RWPE2 (cell line): ENCODE results near the gene EGFR.
A peak's percentile ranks its signal among the peaks of the same experiment; 100 is the strongest.

ENCODE experiments used
- ATAC-seq: fragments of 200-7000 bp; cut with Tn5 transposase; 3 replicates; pipeline ENCODE4 v1.9.1; 2021; ENCODE audit warnings: low read depth
- DNase-seq: peaks from one replicate; pipeline ENCODE4 v3.0.0-alpha.2; 2020; ENCODE audit warnings: low spot score
- H3K27ac ChIP-seq: fragments of 450-650 bp; 2 replicates; pipeline ENCODE4 v1.5.1; 2017; ENCODE audit warnings: mild to moderate bottlenecking; ENCODE audit not compliant: poor library complexity, severe bottlenecking
- H3K27me3 ChIP-seq: fragments of 250-450 bp; sonication (Bioruptor Pico); 2 replicates; pipeline ENCODE4 v1.5.1; 2021; ENCODE audit warnings: mild to moderate bottlenecking, moderate library complexity; ENCODE audit not compliant: insufficient read depth, poor library complexity, severe bottlenecking
- H3K36me3 ChIP-seq: fragments of 250-450 bp; sonication (Bioruptor Pico); 2 replicates; pipeline ENCODE4 v1.5.1; 2020; ENCODE audit warnings: low read depth, mild to moderate bottlenecking, moderate library complexity
- H3K4me1 ChIP-seq: fragments of 250-450 bp; sonication (Bioruptor Pico); 2 replicates; pipeline ENCODE4 v1.5.1; 2021; ENCODE audit warnings: mild to moderate bottlenecking, moderate library complexity; ENCODE audit not compliant: insufficient read depth, poor library complexity, severe bottlenecking
- H3K4me3 ChIP-seq: fragments of 250-450 bp; sonication (Bioruptor Pico); 2 replicates; pipeline ENCODE4 v1.5.1; 2021; ENCODE audit warnings: mild to moderate bottlenecking, moderate library complexity; ENCODE audit not compliant: severe bottlenecking
- H3K9me3 ChIP-seq: fragments of 250-450 bp; sonication (Bioruptor Pico); 2 replicates; pipeline ENCODE4 v1.5.1; 2021; ENCODE audit warnings: mild to moderate bottlenecking, moderate library complexity; ENCODE audit not compliant: severe bottlenecking
- TF ChIP-seq, protein P1 (sequence below): fragments of 450-650 bp; IDR thresholded peaks from one replicate; pipeline ENCODE4 v1.5.1; 2017; ENCODE audit warnings: mild to moderate bottlenecking, moderate library complexity; ENCODE audit not compliant: poor library complexity, severe bottlenecking

EGFR gene

DNA sequence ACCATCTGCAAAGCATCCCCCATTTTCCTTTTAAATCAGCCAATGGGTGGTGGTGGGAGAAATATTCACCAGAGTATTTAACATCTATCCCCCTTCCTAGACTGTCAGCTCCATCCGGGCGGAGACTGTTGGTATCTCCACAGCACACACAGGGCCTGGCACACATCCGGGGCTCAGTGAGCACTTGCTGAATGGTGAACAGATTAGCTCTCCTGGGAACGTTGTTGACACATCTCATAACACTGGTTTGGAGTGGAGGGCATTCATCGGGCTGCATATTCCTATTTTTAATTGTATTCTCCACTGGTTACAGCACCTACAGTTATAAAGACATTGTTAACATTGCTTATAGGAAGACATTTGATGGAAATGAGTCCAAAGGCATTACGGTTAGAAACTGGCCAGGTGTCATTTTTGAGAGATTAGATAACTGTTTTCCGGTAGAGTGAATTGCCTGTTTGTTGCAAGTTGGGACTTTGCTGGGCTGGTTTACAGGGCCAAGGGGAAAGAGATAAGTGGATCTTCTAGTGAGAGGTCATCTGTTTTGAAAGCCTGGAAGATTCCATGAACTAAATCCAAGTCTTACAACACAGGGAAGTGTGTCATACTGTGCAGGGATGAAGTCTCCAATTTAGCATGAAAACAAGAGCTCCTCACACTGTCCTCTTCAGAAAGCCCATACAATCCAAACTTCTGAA lies 101.8 kb downstream of the EGFR start:
- H3K27ac ChIP-seq = peak overlapping the region; percentile 99
- peak; percentile 64 for ATAC-seq
- DNase-seq = no peak

GRCh38 chr7:55121249-55121648 lies 102.4 kb downstream of the EGFR start:
- no peak overlapping the region for H3K4me3 ChIP-seq
- no peak for DNase-seq
- H3K9me3 ChIP-seq = no peaks in the 10 kb centered on the region
- H3K36me3 ChIP-seq = peaks cover 87% of the 10 kb centered on the region
- ATAC-seq = no peak
- TF ChIP-seq, protein P1, sequence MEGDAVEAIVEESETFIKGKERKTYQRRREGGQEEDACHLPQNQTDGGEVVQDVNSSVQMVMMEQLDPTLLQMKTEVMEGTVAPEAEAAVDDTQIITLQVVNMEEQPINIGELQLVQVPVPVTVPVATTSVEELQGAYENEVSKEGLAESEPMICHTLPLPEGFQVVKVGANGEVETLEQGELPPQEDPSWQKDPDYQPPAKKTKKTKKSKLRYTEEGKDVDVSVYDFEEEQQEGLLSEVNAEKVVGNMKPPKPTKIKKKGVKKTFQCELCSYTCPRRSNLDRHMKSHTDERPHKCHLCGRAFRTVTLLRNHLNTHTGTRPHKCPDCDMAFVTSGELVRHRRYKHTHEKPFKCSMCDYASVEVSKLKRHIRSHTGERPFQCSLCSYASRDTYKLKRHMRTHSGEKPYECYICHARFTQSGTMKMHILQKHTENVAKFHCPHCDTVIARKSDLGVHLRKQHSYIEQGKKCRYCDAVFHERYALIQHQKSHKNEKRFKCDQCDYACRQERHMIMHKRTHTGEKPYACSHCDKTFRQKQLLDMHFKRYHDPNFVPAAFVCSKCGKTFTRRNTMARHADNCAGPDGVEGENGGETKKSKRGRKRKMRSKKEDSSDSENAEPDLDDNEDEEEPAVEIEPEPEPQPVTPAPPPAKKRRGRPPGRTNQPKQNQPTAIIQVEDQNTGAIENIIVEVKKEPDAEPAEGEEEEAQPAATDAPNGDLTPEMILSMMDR = no peak
- peak overlapping the region; percentile 99 for H3K27ac ChIP-seq
- H3K27me3 ChIP-seq = no peaks in the 10 kb centered on the region
- H3K4me1 ChIP-seq = peaks cover 70% of the 10 kb centered on the region

More for the DNA sequence above, 101.8 kb downstream of the EGFR start:
- no peak overlapping the region for H3K4me3 ChIP-seq
- TF ChIP-seq, protein P1 = no peak
- H3K36me3 ChIP-seq = peaks cover 84% of the 10 kb centered on the region
- peaks cover 65% of the 10 kb centered on the region for H3K4me1 ChIP-seq
- H3K9me3 ChIP-seq = no peaks in the 10 kb centered on the region
- no peaks in the 10 kb centered on the region for H3K27me3 ChIP-seq

- peak overlapping the region; percentile 99 for H3K27ac ChIP-seq
Observed at GRCh38 chr7:55122263-55122662, 103.4 kb downstream of the EGFR start.

DNA sequence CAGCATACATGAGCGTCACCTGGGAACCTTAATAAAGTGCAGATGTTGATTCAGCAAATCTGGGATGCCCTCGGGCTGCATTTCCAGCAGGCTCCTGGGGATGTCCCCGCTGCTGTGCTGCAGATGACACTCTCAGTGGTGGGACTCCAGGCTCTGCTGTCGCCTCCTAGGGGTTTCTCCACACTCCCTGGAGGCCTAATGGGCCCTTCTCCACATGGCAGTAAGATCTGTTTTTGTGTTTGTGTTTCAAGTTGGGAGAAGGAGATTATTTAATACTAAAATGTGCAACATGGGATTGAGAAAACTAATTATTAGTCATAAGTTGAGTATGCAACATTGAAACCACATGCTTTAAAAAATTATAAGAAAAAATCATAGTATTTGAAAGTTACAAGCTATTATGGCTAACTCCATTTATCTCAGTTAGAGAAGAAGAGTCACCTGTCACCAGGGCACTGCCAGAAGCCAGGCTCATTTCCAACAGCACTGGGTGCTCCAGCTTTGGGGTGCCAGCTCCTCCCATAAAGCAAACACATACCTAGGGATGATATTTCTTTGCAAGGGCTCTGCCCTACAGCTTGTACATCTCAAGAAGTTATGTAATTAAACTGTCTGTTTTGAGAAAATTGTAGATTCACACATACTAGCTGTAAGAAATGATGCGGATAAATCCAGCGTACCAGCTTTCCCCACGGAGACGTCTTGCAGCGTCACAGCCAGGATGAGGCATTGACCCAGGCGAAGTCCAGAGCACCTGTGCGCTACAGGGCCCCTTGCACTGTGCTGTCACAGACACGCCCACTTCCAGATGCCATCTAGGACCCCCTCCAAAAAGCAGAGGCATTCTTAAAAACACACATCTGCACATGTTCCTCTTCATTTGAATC lies 106.4 kb downstream of the EGFR start:
- Histone ChIP-seq H3K27ac (peak overlapping the region; percentile 99), H3K36me3 (peaks cover 64% of the 10 kb centered on the region), H3K27me3 (no peaks in the 10 kb centered on the region), H3K9me3 (no peaks in the 10 kb centered on the region), H3K4me1 (peaks cover 85% of the 10 kb centered on the region), H3K4me3 (no peak overlapping the region)
- ATAC-seq = no peak
- TF ChIP-seq, protein P1 = no peak
- no peak for DNase-seq

More at GRCh38 chr7:55122263-55122662, 103.4 kb downstream of the EGFR start:
- Histone ChIP-seq H3K36me3 (peaks cover 77% of the 10 kb centered on the region), H3K4me3 (no peak overlapping the region), H3K9me3 (no peaks in the 10 kb centered on the region), H3K27me3 (no peaks in the 10 kb centered on the region), H3K4me1 (peaks cover 76% of the 10 kb centered on the region)
- TF ChIP-seq, protein P1 = no peak
- no peak for ATAC-seq
- no peak for DNase-seq
